CD4-positive, alpha-beta T cell treated with Interleukin-21 for 1 hour (primary cell): Measurements from ENCODE around the gene VRK2.
A peak's percentile ranks its signal among the peaks of the same experiment; 100 is the strongest.

Experiments used
- DNase-seq: peaks from one replicate; pipeline ENCODE4 v3.0.0-alpha.2; 2020

Gene VRK2

GRCh38 chr2:58046585-58047372, at the start of gene VRK2:
VRK2 (plus strand) TSS chr2:58046806; CDS start chr2:58048832, 2,026 bp downstream.
- DNase-seq: peak; percentile 86

GRCh38 chr2:58006256-58006951, 40.2 kb upstream of the VRK2 start:
- DNase-seq: no peak

GRCh38 chr2:58006952-58007284, 39.7 kb upstream of the VRK2 start:
- no peak for DNase-seq

- DNase-seq: no peak
Measured at GRCh38 chr2:58010599-58010998, 36.0 kb upstream of the VRK2 start.

GRCh38 chr2:58019229-58019628, 27.4 kb upstream of the VRK2 start:
- DNase-seq: no peak

- DNase-seq: no peak
Measured at GRCh38 chr2:58025150-58025933, 21.3 kb upstream of the VRK2 start.

- DNase-seq: no peak
Measured at GRCh38 chr2:58027029-58027428, 19.6 kb upstream of the VRK2 start.

- DNase-seq: no peak
Measured at GRCh38 chr2:58030771-58031170, 15.8 kb upstream of the VRK2 start.

GRCh38 chr2:58032016-58032763, 14.4 kb upstream of the VRK2 start:
- no peak for DNase-seq

- no peak for DNase-seq
Measured at GRCh38 chr2:58032764-58033080, 13.9 kb upstream of the VRK2 start.

GRCh38 chr2:58033530-58033929, 13.1 kb upstream of the VRK2 start:
- no peak for DNase-seq

GRCh38 chr2:58035352-58035751, 11.3 kb upstream of the VRK2 start:
- no peak for DNase-seq

- no peak for DNase-seq
Measured at GRCh38 chr2:58039170-58039611, 7.4 kb upstream of the VRK2 start.

- peak; percentile 16 for DNase-seq
Measured at GRCh38 chr2:58042486-58042970, 4.1 kb upstream of the VRK2 start.

- no peak for DNase-seq
Measured at GRCh38 chr2:58044145-58044544, 2.5 kb upstream of the VRK2 start.

GRCh38 chr2:58045580-58046334, 849 bp upstream of the VRK2 start:
- no peak for DNase-seq

- DNase-seq: no peak
Measured at GRCh38 chr2:58046335-58046584, 346 bp upstream of the VRK2 start.

- DNase-seq: no peak
Measured at GRCh38 chr2:58047373-58047935, 848 bp downstream of the VRK2 start.

GRCh38 chr2:58047961-58048360, 1.4 kb downstream of the VRK2 start:
- DNase-seq: no peak

- no peak for DNase-seq
Measured at GRCh38 chr2:58051445-58051844, 4.8 kb downstream of the VRK2 start.

GRCh38 chr2:58052978-58053377, 6.4 kb downstream of the VRK2 start:
- DNase-seq: no peak

GRCh38 chr2:58054264-58054663, 7.7 kb downstream of the VRK2 start:
- DNase-seq: no peak
